HG02642 (cell line): ENCODE data around the gene FBXL16.

ENCODE experiments used
- ATAC-seq: cut with Tn5 transposase; IDR thresholded peaks from one replicate; pipeline ENCODE4 v1.9.1; 2021; ENCODE audit warnings: mild to moderate bottlenecking; ENCODE audit not compliant: unreplicated experiment, poor library complexity

FBXL16 gene

GRCh38 chr16:668519-669171 lies 37.0 kb downstream of the FBXL16 start:
- ATAC-seq, result peak; percentile 8

GRCh38 chr16:667780-668518 lies 37.7 kb downstream of the FBXL16 start, which contains the start of gene RHOT2:
Gene RHOT2, plus strand, starts transcription at chr16:668132. Its CDS starts 68 bp downstream, at chr16:668200.
- ATAC-seq, result peak; percentile 81

- ATAC-seq, result no peak
Observed at GRCh38 chr16:667113-667779, 38.4 kb downstream of the FBXL16 start.

- no peak for ATAC-seq
Observed at GRCh38 chr16:666572-666971, 39.0 kb downstream of the FBXL16 start.

GRCh38 chr16:662597-662996 lies 43.0 kb downstream of the FBXL16 start:
- ATAC-seq, result no peak

GRCh38 chr16:662095-662494 lies 43.5 kb downstream of the FBXL16 start:
- no peak for ATAC-seq

- peak; percentile 2 for ATAC-seq
Observed at GRCh38 chr16:661184-661821, 44.3 kb downstream of the FBXL16 start.

GRCh38 chr16:660459-661183 lies 45.0 kb downstream of the FBXL16 start:
- ATAC-seq, result peak; percentile 47

GRCh38 chr16:660132-660458 lies 45.5 kb downstream of the FBXL16 start:
- ATAC-seq, result no peak

- no peak for ATAC-seq
Observed at GRCh38 chr16:659618-660017, 46.0 kb downstream of the FBXL16 start.

- no peak for ATAC-seq
Observed at GRCh38 chr16:658679-659571, 46.7 kb downstream of the FBXL16 start.

- ATAC-seq, result no peak
Observed at GRCh38 chr16:657487-657886, 48.1 kb downstream of the FBXL16 start.

- no peak for ATAC-seq
Observed at GRCh38 chr16:654034-654433, 51.6 kb downstream of the FBXL16 start.

- ATAC-seq, result no peak
Observed at GRCh38 chr16:652454-653305, 52.9 kb downstream of the FBXL16 start.

GRCh38 chr16:651844-652243 lies 53.8 kb downstream of the FBXL16 start:
- ATAC-seq, result no peak

- ATAC-seq, result peak; percentile 19
Observed at GRCh38 chr16:649631-650030, 56.0 kb downstream of the FBXL16 start.

GRCh38 chr16:648781-649589 lies 56.6 kb downstream of the FBXL16 start, which contains the start of gene WDR90:
Gene WDR90, plus strand, starts transcription at chr16:649365. Its CDS starts 52 bp downstream, at chr16:649417.
- ATAC-seq, result peak; percentile 76
